B cell (primary cell): ENCODE data around the gene MAP3K20. TPM values are rescaled to one million over a fixed set of nuclear protein-coding genes. Genes with fewer than 3 reads are reported as not detected.

ENCODE experiments used
- ATAC-seq: fragments of 200-7000 bp; cut with Tn5 transposase; one replicate; pipeline ENCODE4 v1.10.0; 2021; ENCODE audit warnings: low read depth, mild to moderate bottlenecking, moderate number of reproducible peaks, moderate library complexity
- CTCF ChIA-PET: fragments of 350-600 bp; sonication (Branson Sonifier 250); formaldehyde crosslinking; loops from one replicate; lab custom pipeline; 2021; ENCODE audit warnings: antibody characterized with exemption, inconsistent platforms; lab: Charles Lee
- POLR2A ChIA-PET: fragments of 350-600 bp; sonication (Branson Sonifier 250); formaldehyde crosslinking; loops from one replicate; lab custom pipeline; 2021; ENCODE audit warnings: antibody characterized with exemption; lab: Charles Lee
- DNase-seq: peaks from one replicate; pipeline ENCODE4 v3.0.0; 2013
- H2AFZ ChIP-seq: 2 replicates; pipeline ENCODE4 v1.6.1; 2012; ENCODE audit warnings: mild to moderate bottlenecking, low read depth, low read length; ENCODE audit not compliant: insufficient read depth, poor library complexity, severe bottlenecking
- H3K27ac ChIP-seq, 2 donors: 1 replicate in 1 of 2; 2 replicates in 1 of 2; pipeline ENCODE4 v1.5.1; 2012 to 2013; ENCODE audit warnings: low read length in 2 of 2, mild to moderate bottlenecking in 2 of 2, moderate library complexity in 1 of 2
- H3K27me3 ChIP-seq, 4 experiments: fragments of 200-600 bp in 1 of 4; sonication (generic) in 1 of 4; replicated peaks in 1 of 4; 1 replicate in 2 of 4; 2 replicates in 2 of 4; pipeline versions ENCODE4 v1.6.1 to v1.7.0; 2013 to 2016; ENCODE audit warnings: low read length in 3 of 4, mild to moderate bottlenecking in 2 of 4, mixed read lengths in 1 of 4, moderate library complexity in 1 of 4; ENCODE audit not compliant: insufficient read depth in 4 of 4, control insufficient read depth in 3 of 4; ENCODE audit errors: control extremely low read depth in 1 of 4
- H3K36me3 ChIP-seq, 2 experiments: replicated peaks in 1 of 2; 1 replicate in 1 of 2; 2 replicates in 1 of 2; pipeline versions ENCODE4 v1.6.1 to v1.7.1; 2013; ENCODE audit warnings: low read length in 1 of 2; ENCODE audit not compliant: insufficient read depth in 2 of 2, control insufficient read depth in 1 of 2; ENCODE audit errors: control extremely low read depth in 1 of 2, extremely low read depth in 1 of 2
- H3K4me1 ChIP-seq, 2 donors: fragments of 200-600 bp in 1 of 2; sonication (generic) in 1 of 2; 1 replicate in 1 of 2; 2 replicates in 1 of 2; pipeline versions ENCODE4 v1.5.1 to v1.6.1; 2013 to 2017; ENCODE audit warnings: low read length in 2 of 2; ENCODE audit not compliant: control insufficient read depth in 2 of 2, insufficient read depth in 2 of 2
- H3K4me2 ChIP-seq: replicated peaks from 2 replicates; pipeline ENCODE3; 2012; ENCODE audit warnings: mild to moderate bottlenecking, low read depth, low read length; ENCODE audit not compliant: poor library complexity, severe bottlenecking
- H3K4me3 ChIP-seq, 5 experiments: fragments of 200-600 bp in 1 of 5; sonication (generic) in 1 of 5; 1 replicate in 3 of 5; 2 replicates in 2 of 5; pipeline versions ENCODE4 v1.5.1 to v1.7.0; 2011 to 2016; ENCODE audit warnings: low read length in 4 of 5, mild to moderate bottlenecking in 4 of 5, low read depth in 2 of 5, control low read depth in 1 of 5, moderate library complexity in 1 of 5; ENCODE audit not compliant: insufficient read depth in 1 of 5; ENCODE audit errors: control extremely low read depth in 1 of 5, extremely low read depth in 1 of 5
- H3K79me2 ChIP-seq: fragments of 200-600 bp; sonication (generic); one replicate; pipeline ENCODE4 v1.6.0; 2016; ENCODE audit warnings: low read length; ENCODE audit not compliant: control insufficient read depth, insufficient read depth
- H3K9ac ChIP-seq: fragments of 200-600 bp; sonication (generic); 2 replicates; pipeline ENCODE4 v1.6.1; 2017; ENCODE audit warnings: mild to moderate bottlenecking, low read length, moderate library complexity
- H3K9me3 ChIP-seq, 3 donors: one replicate each; pipeline versions ENCODE4 v1.6.1 to v1.7.1; 2013; ENCODE audit warnings: low read length in 2 of 3; ENCODE audit not compliant: control insufficient read depth in 2 of 3, insufficient read depth in 1 of 3; ENCODE audit errors: control extremely low read depth in 1 of 3
- H4K20me1 ChIP-seq: 2 replicates; pipeline ENCODE4 v1.6.0; 2012; ENCODE audit warnings: mild to moderate bottlenecking, low read length; ENCODE audit not compliant: insufficient read depth, control insufficient read depth, poor library complexity, severe bottlenecking
- H3K27ac Mint-ChIP-seq: one replicate; pipeline ENCODE4 v1.8.0; 2021; ENCODE audit warnings: mixed read lengths
- H3K27me3 Mint-ChIP-seq: one replicate; pipeline ENCODE4 v1.8.0; 2021; ENCODE audit warnings: mixed read lengths
- H3K4me1 Mint-ChIP-seq: one replicate; pipeline ENCODE4 v1.8.0; 2021; ENCODE audit warnings: mixed read lengths
- H3K4me3 Mint-ChIP-seq: one replicate; pipeline ENCODE4 v1.8.0; 2021; ENCODE audit warnings: mixed read lengths
- H3K9me3 Mint-ChIP-seq: one replicate; pipeline ENCODE4 v1.8.0; 2022; ENCODE audit warnings: mixed read lengths; ENCODE audit not compliant: insufficient read depth
- CTCF ChIP-seq: fragments of 200-600 bp; IDR thresholded peaks from one replicate; pipeline ENCODE4 v1.8.0; 2022; ENCODE audit warnings: antibody characterized with exemption, mild to moderate bottlenecking
- EZH2 ChIP-seq: IDR thresholded peaks from 2 replicates; pipeline ENCODE4 v1.6.1; 2012; ENCODE audit warnings: borderline replicate concordance, low read depth, mild to moderate bottlenecking, moderate library complexity, low read length; ENCODE audit not compliant: insufficient read depth, poor library complexity, severe bottlenecking
- WGBS: methylation state at CpG from one replicate; pipeline ENCODE4 v1.1.5; 2013; ENCODE audit warnings: missing lambda C conversion rate; ENCODE audit not compliant: insufficient coverage; 5-methylcytosine and 5-hydroxymethylcytosine counted together
- intact Hi-C: fragments of 100-400 bp; cut with micrococcal nuclease; formaldehyde crosslinking; loops from one replicate; pipeline ENCODE4 v1.10.0; 2022
- polyA minus RNA-seq: library from RNA; depleted of rRNA, polyadenylated mRNA; stranded (reverse); fragments of >200 nt; gene quantifications from 2 replicates; pipeline ENCODE4 v1.2.3, GENCODE V29; 2012
- polyA plus RNA-seq: library from polyadenylated mRNA; depleted of rRNA; stranded (reverse); fragments of >200 nt; gene quantifications from 2 replicates; pipeline ENCODE4 v1.2.3, GENCODE V29; 2012
- total RNA-seq, 2 donors: library from RNA; stranded (reverse); fragments of 120-200 nt in 1 of 2; gene quantifications; 1 replicate in 1 of 2; 2 replicates in 1 of 2; pipeline versions ENCODE4 v1.2.3 to v1.2.4, GENCODE V29; 2013 to 2022

MAP3K20 gene
- total RNA-seq = 7.1 and 9.1 TPM in 2 replicates
- total RNA-seq (2013) = 5.4 TPM
- 2.2 and 2.8 TPM in 2 replicates for polyA plus RNA-seq
- polyA minus RNA-seq = 3.3 and 4.9 TPM in 2 replicates

GRCh38 chr2:173075781-173076580, at the start of gene MAP3K20:
Gene MAP3K20 (plus strand): TSS chr2:173075846. CDS start chr2:173091032, 15,186 bp downstream.
- H4K20me1 ChIP-seq = no peaks in the 10 kb centered on the region
- H3K4me3 Mint-ChIP-seq = peak within 1 kb of the TSS; percentile 95
- peak within 1 kb of the TSS; percentile 49 to 87 (median 74) for H3K4me3 ChIP-seq
- DNase-seq = peak; percentile 76
- CTCF ChIA-PET = no interaction called here
- TF ChIP-seq EZH2 (no peak), CTCF (no peak)
- peaks cover 16% of the 10 kb centered on the region for H3K4me1 Mint-ChIP-seq
- POLR2A ChIA-PET = no interaction called here
- no peaks in the 10 kb centered on the region for H3K9me3 ChIP-seq
- H2AFZ ChIP-seq = peak within 1 kb of the TSS; percentile 86
- H3K9me3 Mint-ChIP-seq = no peaks in the 10 kb centered on the region
- peaks cover 0 to 4% (median 0%) of the 10 kb centered on the region in 4 experiments for H3K27me3 ChIP-seq
- no peaks in the 10 kb centered on the region for H3K36me3 ChIP-seq
- peaks cover 8% of the 10 kb centered on the region for H3K27me3 Mint-ChIP-seq
- H3K79me2 ChIP-seq = peaks cover 5% of the 10 kb centered on the region
- peaks cover 9 to 11% of the 10 kb centered on the region in 2 donors for H3K4me1 ChIP-seq
- intact Hi-C loops = loop anchor here (5.0 kb wide), 1 partner anchor 136 kb away; no protein-coding TSS in a partner anchor
- peak within 1 kb of the TSS in 1 of 2 donors; percentile 56 for H3K27ac ChIP-seq
- under 1% methylated on average over 98 of the region's 106 CpGs for WGBS
- H3K27ac Mint-ChIP-seq = peak within 1 kb of the TSS; percentile 79
- H3K9ac ChIP-seq = peak within 1 kb of the TSS; percentile 74
- H3K4me2 ChIP-seq = peak within 1 kb of the TSS; percentile 91
- peak; percentile 77 for ATAC-seq

DNA sequence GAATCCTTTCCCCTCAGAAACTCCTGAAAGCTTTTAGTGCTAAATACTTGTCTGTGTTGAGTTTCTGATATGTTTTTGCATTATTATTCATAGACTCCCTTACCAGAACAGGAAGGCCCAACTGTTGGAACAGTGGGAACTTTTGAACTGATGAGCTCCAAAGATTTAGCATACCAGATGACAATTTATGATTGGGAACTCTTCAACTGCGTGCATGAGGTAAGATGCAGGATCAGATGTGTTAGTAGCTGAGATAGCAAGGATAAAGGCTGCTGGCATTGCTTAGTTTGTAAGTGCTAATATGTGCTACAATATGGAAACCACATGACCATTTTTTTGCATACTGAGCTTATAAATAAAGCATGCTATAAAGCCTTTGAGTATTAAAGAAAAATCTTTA, 49.2 kb upstream of the MAP3K20 start:
- ChIA-PET POLR2A (no interaction called here), CTCF (interaction anchor here (0.8 to 6.8 kb wide), 18 partner anchors 9 to 1436 kb away, joined by 3 to 303 read pairs (median 4); no protein-coding TSS in a partner anchor)
- intact Hi-C loops = no loop called here
- Mint-ChIP-seq H3K27me3 (peaks cover 16% of the 10 kb centered on the region), H3K4me3 (no peak overlapping the region), H3K4me1 (peaks cover 1% of the 10 kb centered on the region), H3K9me3 (no peaks in the 10 kb centered on the region), H3K27ac (no peak overlapping the region)
- peaks cover 4 to 8% of the 10 kb centered on the region in 2 donors for H3K4me1 ChIP-seq
- no peak overlapping the region for H3K4me2 ChIP-seq
- no peak for TF ChIP-seq CTCF
- TF ChIP-seq EZH2 = no peak
- no peak overlapping the region for H3K9ac ChIP-seq
- no peaks in the 10 kb centered on the region for H3K9me3 ChIP-seq
- no peaks in the 10 kb centered on the region for H3K79me2 ChIP-seq
- DNase-seq = no peak
- no peak overlapping the region for H2AFZ ChIP-seq
- no peak overlapping the region for H3K27ac ChIP-seq
- H4K20me1 ChIP-seq = no peaks in the 10 kb centered on the region
- WGBS = 80% methylated on average over 1 of the region's 1 CpG
- H3K36me3 ChIP-seq = no peaks in the 10 kb centered on the region
- H3K27me3 ChIP-seq = peaks cover 0 to 3% (median 0%) of the 10 kb centered on the region in 4 experiments
- ATAC-seq = no peak
- no peak overlapping the region for H3K4me3 ChIP-seq
